ENCODE data around the gene ZFAND3.

GRCh38 chr6:38045701-38046305, 226.3 kb downstream of the ZFAND3 start:
- no peak for TF ChIP-seq EZH2 (IDR thresholded peaks at IDR 0.05; ENCODE audit: borderline replicate concordance, low read depth, low read length, severe bottlenecking)
- TF ChIP-seq POLR2A (IDR thresholded peaks at IDR 0.05; ENCODE audit: low read depth, low read length), result no peak
- TF ChIP-seq JUN (IDR thresholded peaks at IDR 0.05; ENCODE audit: borderline replicate concordance, insufficient read depth, insufficient read length, low read depth), result no peak
- TF ChIP-seq CTCF (IDR thresholded peaks at IDR 0.05; ENCODE audit: extremely low read depth in 1 of 2, insufficient read depth in 1 of 2, low read depth in 1 of 2, low read length in 2 of 2), result no peak
- TF ChIP-seq FOS (IDR thresholded peaks at IDR 0.05; ENCODE audit: borderline replicate concordance, insufficient read depth, low read length), result no peak
